Placental epithelial cell (primary cell): ENCODE data around the gene OTOS. TPM values are rescaled to one million over a fixed set of nuclear protein-coding genes. Genes with fewer than 3 reads are reported as not detected.

Source experiments
- total RNA-seq: library from RNA; depleted of rRNA; stranded (reverse); fragments of >200 nt; gene quantifications from 2 replicates; pipeline ENCODE4 v1.2.3, GENCODE V29; 2012

OTOS gene
- total RNA-seq = not detected in 2 replicates

GRCh38 chr2:240140511-240140910 is at the start of gene OTOS:
Gene OTOS (minus strand): TSS chr2:240140658. CDS start chr2:240140326, 332 bp downstream.

GRCh38 chr2:240136013-240136670 is 4.3 kb downstream of the OTOS start, which contains the start of gene COPS9:
Gene COPS9 (minus strand): TSS chr2:240136305. CDS start chr2:240136284, 21 bp downstream.

Other genes with a start within 250 kb of the OTOS start
- 82.1 and 90.8 TPM in 2 replicates for gene NDUFA10, start 115.3 kb downstream of the OTOS start, total RNA-seq
- not detected in 2 replicates for gene OR6B2, start 110.2 kb downstream of the OTOS start, total RNA-seq
- not detected in 2 replicates for gene OR6B3, start 87.1 kb downstream of the OTOS start, total RNA-seq
- 54.1 and 108 TPM in 2 replicates for gene COPS9, start 4.4 kb downstream of the OTOS start, total RNA-seq